GM21526 (cell line): ENCODE measurements around the gene TARBP1.
"Not testable (repeated sequence)": the region's sequence is repeated elsewhere in the genome, so short reads cannot be mapped to it uniquely, and the experiment has no call there.

Experiments
- ATAC-seq: cut with Tn5 transposase; IDR thresholded peaks from one replicate; pipeline ENCODE4 v1.9.1; 2021; ENCODE audit warnings: moderate library complexity; ENCODE audit not compliant: unreplicated experiment, low FRiP score

TARBP1 gene

GRCh38 chr1:234368320-234369032, 110.5 kb downstream of the TARBP1 start:
- no peak for ATAC-seq

DNA sequence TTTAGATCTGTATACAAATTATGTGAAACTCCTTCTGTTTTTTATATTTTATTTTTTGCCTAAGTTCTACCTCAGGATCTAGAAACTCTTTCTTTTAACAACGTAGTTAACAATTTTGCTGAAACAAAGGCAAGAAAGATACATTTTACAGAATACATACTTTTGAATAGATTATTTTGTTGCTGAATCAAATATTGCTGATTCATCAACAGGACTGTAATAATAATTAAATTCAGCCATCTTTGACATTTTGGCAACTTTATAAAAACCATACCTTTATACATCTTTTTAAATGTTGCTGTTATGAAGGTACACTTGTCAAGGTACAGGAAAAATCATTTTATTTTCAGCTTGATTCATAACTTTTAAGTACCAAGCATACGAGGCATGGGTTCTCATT, 116.4 kb downstream of the TARBP1 start:
- ATAC-seq: no peak

GRCh38 chr1:234361102-234361603, 117.8 kb downstream of the TARBP1 start:
- no peak for ATAC-seq

DNA sequence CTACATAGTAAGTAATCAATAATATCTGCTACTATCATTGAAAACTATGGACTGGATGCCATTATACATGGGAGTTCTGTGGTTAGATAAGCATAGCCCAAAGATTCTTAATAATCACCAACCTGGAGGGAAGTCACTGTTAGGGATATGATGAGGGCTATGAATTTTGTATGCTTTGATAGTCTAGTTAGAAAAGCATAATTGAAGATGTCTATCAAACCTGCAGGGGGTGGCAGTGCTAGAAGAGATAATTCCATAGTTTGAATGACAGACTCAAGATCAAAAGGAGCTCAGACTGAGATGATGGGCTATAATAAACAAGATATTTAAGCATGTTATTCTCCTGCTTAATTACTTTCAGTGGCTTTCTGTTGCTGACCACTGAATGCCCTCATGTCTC, 121.1 kb downstream of the TARBP1 start:
- no peak for ATAC-seq

DNA sequence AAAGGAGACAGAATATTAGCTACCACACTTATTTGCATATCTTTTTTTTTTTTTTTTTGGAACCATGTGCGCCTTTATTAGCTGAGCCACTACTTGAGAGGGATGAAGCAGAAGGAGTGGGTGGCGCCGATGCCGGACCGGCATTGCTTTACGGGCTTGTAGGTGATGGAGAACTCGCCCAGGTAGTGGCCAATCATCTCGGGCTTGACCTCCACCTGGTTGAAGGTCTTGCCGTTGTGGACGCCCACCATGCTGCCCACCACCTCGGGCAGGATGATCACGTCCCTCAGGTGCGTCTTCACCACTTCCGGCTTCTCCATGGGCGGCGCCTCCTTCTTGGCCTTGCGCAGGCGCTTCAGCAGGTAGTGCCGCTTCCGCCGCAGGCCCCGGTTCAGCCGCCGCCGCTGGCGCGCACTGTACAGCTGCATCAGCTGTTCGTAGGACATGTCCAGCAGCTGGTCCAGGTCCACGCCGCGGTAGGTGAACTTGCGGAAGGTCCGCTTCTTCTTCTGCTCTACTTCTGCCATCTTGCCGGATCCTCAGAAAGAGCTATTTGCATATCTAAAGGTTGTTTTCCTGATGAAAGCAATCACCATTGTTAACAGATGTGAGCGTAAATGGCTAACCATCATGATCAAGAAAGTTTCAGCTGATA, 122.2 kb downstream of the TARBP1 start:
- not testable (repeated sequence) for ATAC-seq

DNA sequence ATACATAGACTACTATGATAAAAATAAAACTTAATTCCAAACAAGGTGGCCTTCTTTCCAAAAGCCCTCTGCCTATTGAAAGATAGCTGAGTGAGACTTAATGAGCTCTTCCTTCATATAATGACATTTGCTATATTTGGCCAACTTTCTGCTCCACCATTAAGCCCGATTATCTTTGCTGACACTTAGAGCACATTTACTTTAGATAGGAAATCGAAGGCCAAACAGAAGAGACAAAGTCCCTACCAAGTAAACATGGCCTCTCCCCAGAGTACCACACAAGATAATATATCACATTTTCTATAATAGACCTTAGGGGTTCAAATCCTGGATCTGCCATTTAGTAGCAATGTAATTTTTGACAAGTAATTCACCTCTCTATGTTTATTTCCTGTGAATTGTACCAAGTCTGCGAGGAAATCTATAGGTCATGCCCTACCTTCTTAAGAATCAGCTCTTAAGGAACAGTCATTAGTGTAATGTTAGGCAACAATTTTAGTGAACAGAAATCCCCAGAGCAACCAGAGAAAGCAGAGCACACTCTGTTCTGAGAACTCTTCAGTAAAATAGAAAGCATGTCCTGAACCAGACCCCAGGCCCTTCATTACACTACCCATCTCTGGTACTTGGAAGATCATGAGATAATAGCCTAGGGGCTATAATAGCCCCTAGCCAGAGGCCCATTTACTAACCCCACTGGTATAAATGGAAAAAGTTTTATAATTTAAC, 123.0 kb downstream of the TARBP1 start:
- ATAC-seq: no peak

DNA sequence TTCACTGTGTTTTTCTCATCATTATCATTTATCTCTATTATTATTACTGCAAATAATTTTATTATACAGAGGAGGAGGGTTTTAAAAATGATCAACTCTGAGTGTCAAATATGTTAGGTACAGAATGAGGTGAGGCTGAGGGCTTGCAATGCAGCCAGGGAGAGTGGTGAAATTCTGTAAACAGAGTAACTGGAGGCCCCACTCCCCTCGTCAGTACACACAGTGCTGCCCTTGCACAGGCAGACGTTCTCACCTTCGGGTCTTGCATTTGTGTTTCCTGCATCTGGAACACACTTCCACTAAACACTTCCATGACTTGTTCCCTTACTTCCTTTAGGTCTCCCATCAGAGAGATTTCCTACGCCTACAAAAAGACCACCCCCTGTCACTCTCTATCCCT, 130.0 kb downstream of the TARBP1 start:
- ATAC-seq: no peak

- no peak for ATAC-seq
Observed at GRCh38 chr1:234345237-234345636, 133.7 kb downstream of the TARBP1 start.

- ATAC-seq: no peak
Observed at GRCh38 chr1:234342774-234343173, 136.2 kb downstream of the TARBP1 start.
